HG03571 (cell line): ENCODE data around the gene TNS2.
"Not testable (repeated sequence)": the region's sequence is repeated elsewhere in the genome, so short reads cannot be mapped to it uniquely, and the experiment has no call there.

Experiments used
- ATAC-seq: cut with Tn5 transposase; IDR thresholded peaks from one replicate; pipeline ENCODE4 v1.9.1; 2021; ENCODE audit not compliant: unreplicated experiment

The TNS2 gene

GRCh38 chr12:53049571-53050318, at the start of gene TNS2:
Gene TNS2 (plus strand): TSS chr12:53050065. CDS start chr12:53050186, 121 bp downstream.
- ATAC-seq, result no peak

GRCh38 chr12:53004178-53004577, 45.7 kb upstream of the TNS2 start:
- no peak for ATAC-seq

GRCh38 chr12:53004582-53004981, 45.3 kb upstream of the TNS2 start:
- no peak for ATAC-seq

GRCh38 chr12:53005215-53005985, 44.5 kb upstream of the TNS2 start:
- ATAC-seq, result no peak

GRCh38 chr12:53005986-53006809, 43.7 kb upstream of the TNS2 start, which contains the start of gene EIF4B:
Gene EIF4B (plus strand): TSS chr12:53006456. CDS start chr12:53006484, 28 bp downstream.
- peak; percentile 88 for ATAC-seq

GRCh38 chr12:53006810-53007309, 43.0 kb upstream of the TNS2 start:
- ATAC-seq, result no peak

GRCh38 chr12:53007343-53007742, 42.5 kb upstream of the TNS2 start:
- ATAC-seq, result no peak

GRCh38 chr12:53008760-53009159, 41.1 kb upstream of the TNS2 start:
- not testable (repeated sequence) for ATAC-seq

GRCh38 chr12:53010955-53011354, 38.9 kb upstream of the TNS2 start:
- no peak for ATAC-seq

- no peak for ATAC-seq
Measured at GRCh38 chr12:53011889-53012288, 38.0 kb upstream of the TNS2 start.

- no peak for ATAC-seq
Measured at GRCh38 chr12:53012928-53013327, 36.9 kb upstream of the TNS2 start.

GRCh38 chr12:53014709-53015108, 35.2 kb upstream of the TNS2 start:
- ATAC-seq, result no peak

- no peak for ATAC-seq
Measured at GRCh38 chr12:53025250-53025649, 24.6 kb upstream of the TNS2 start.

- ATAC-seq, result not testable (repeated sequence)
Measured at GRCh38 chr12:53027014-53027413, 22.9 kb upstream of the TNS2 start.

GRCh38 chr12:53031616-53032015, 18.2 kb upstream of the TNS2 start:
- no peak for ATAC-seq

GRCh38 chr12:53033832-53034231, 16.0 kb upstream of the TNS2 start:
- not testable (repeated sequence) for ATAC-seq

GRCh38 chr12:53034459-53034858, 15.4 kb upstream of the TNS2 start:
- no peak for ATAC-seq

GRCh38 chr12:53036802-53037201, 13.1 kb upstream of the TNS2 start:
- ATAC-seq, result no peak

- no peak for ATAC-seq
Measured at GRCh38 chr12:53039851-53040250, 10.0 kb upstream of the TNS2 start.

GRCh38 chr12:53042607-53043454, 7.0 kb upstream of the TNS2 start:
- ATAC-seq, result no peak
